Ectodermal cell (in vitro differentiated cells): Measurements from ENCODE around the gene ICA1.

Experiments used
- H3K27ac ChIP-seq: 2 replicates; pipeline ENCODE4 v1.7.0; 2013; ENCODE audit warnings: mild to moderate bottlenecking, low read depth, low read length; ENCODE audit not compliant: insufficient read depth, poor library complexity, severe bottlenecking
- H3K27me3 ChIP-seq: 2 replicates; pipeline ENCODE4 v1.7.0; 2013; ENCODE audit warnings: mild to moderate bottlenecking, low read length; ENCODE audit not compliant: insufficient read depth, control insufficient read depth, poor library complexity, severe bottlenecking
- H3K36me3 ChIP-seq: one replicate; pipeline ENCODE4 v1.7.0; 2013; ENCODE audit warnings: low read length; ENCODE audit not compliant: control insufficient read depth, insufficient read depth
- H3K4me1 ChIP-seq: one replicate; pipeline ENCODE4 v1.7.0; 2013; ENCODE audit warnings: low read length; ENCODE audit not compliant: control insufficient read depth, insufficient read depth
- H3K4me3 ChIP-seq: 2 replicates; pipeline ENCODE4 v1.7.0; 2013; ENCODE audit warnings: low read depth, low read length, control low read depth; ENCODE audit not compliant: insufficient read depth
- H3K9me3 ChIP-seq: 2 replicates; pipeline ENCODE4 v1.7.0; 2013; ENCODE audit warnings: mild to moderate bottlenecking, low read length, moderate library complexity; ENCODE audit not compliant: control insufficient read depth
- WGBS, 2 experiments: methylation state at CpG; one replicate each; pipeline ENCODE4 v1.1.7; 2013; ENCODE audit warnings: missing lambda C conversion rate in 2 of 2; 5-methylcytosine and 5-hydroxymethylcytosine counted together

Gene ICA1

GRCh38 chr7:8200717-8201116 is 61.2 kb downstream of the ICA1 start:
- Histone ChIP-seq H3K4me3 (no peak overlapping the region), H3K27me3 (no peaks in the 10 kb centered on the region), H3K36me3 (no peaks in the 10 kb centered on the region), H3K9me3 (no peaks in the 10 kb centered on the region), H3K4me1 (no peaks in the 10 kb centered on the region), H3K27ac (no peak overlapping the region)
- 67 to 85% methylated on average over 1 of the region's 1 CpG for WGBS, 2 experiments

- Histone ChIP-seq H3K27me3 (no peaks in the 10 kb centered on the region), H3K27ac (no peak overlapping the region), H3K4me3 (no peak overlapping the region), H3K9me3 (no peaks in the 10 kb centered on the region), H3K36me3 (no peaks in the 10 kb centered on the region), H3K4me1 (no peaks in the 10 kb centered on the region)
- WGBS, 2 experiments, result 96 to 97% methylated on average over 4 of the region's 4 CpGs
Observed at GRCh38 chr7:8200316-8200715, 61.7 kb downstream of the ICA1 start.

GRCh38 chr7:8197994-8198698 is 63.8 kb downstream of the ICA1 start:
- no peaks in the 10 kb centered on the region for H3K9me3 ChIP-seq
- no peaks in the 10 kb centered on the region for H3K4me1 ChIP-seq
- H3K36me3 ChIP-seq, result no peaks in the 10 kb centered on the region
- no peak overlapping the region for H3K4me3 ChIP-seq
- no peak overlapping the region for H3K27ac ChIP-seq
- no peaks in the 10 kb centered on the region for H3K27me3 ChIP-seq
- 93 to 94% methylated on average over 5 of the region's 5 CpGs for WGBS, 2 experiments

- H3K4me1 ChIP-seq, result peaks cover 14% of the 10 kb centered on the region
- no peaks in the 10 kb centered on the region for H3K36me3 ChIP-seq
- no peak overlapping the region for H3K27ac ChIP-seq
- H3K4me3 ChIP-seq, result no peak overlapping the region
- H3K9me3 ChIP-seq, result no peaks in the 10 kb centered on the region
- H3K27me3 ChIP-seq, result no peaks in the 10 kb centered on the region
Observed at GRCh38 chr7:8192897-8193296, 69.1 kb downstream of the ICA1 start.

- Histone ChIP-seq H3K9me3 (no peaks in the 10 kb centered on the region), H3K27me3 (no peaks in the 10 kb centered on the region), H3K4me3 (no peak overlapping the region), H3K4me1 (peaks cover 19% of the 10 kb centered on the region), H3K27ac (peak overlapping the region; percentile 28), H3K36me3 (no peaks in the 10 kb centered on the region)
- WGBS, 2 experiments, result 52 to 71% methylated on average over 2 to 3 of the region's 4 CpGs
Observed at GRCh38 chr7:8190119-8190895, 71.7 kb downstream of the ICA1 start.

- Histone ChIP-seq H3K27ac (peak overlapping the region; percentile 28), H3K4me3 (no peak overlapping the region), H3K36me3 (no peaks in the 10 kb centered on the region), H3K4me1 (peaks cover 19% of the 10 kb centered on the region), H3K27me3 (no peaks in the 10 kb centered on the region), H3K9me3 (no peaks in the 10 kb centered on the region)
- 16 to 34% methylated on average over 7 of the region's 7 CpGs for WGBS, 2 experiments
Observed at GRCh38 chr7:8189625-8190024, 72.3 kb downstream of the ICA1 start.

GRCh38 chr7:8185926-8186683 is 75.9 kb downstream of the ICA1 start:
- Histone ChIP-seq H3K27me3 (no peaks in the 10 kb centered on the region), H3K4me1 (peaks cover 19% of the 10 kb centered on the region), H3K36me3 (no peaks in the 10 kb centered on the region), H3K4me3 (no peak overlapping the region), H3K27ac (peak overlapping the region; percentile 11), H3K9me3 (no peaks in the 10 kb centered on the region)
- 29 to 39% methylated on average over 3 to 4 of the region's 4 CpGs for WGBS, 2 experiments

GRCh38 chr7:8184221-8184620 is 77.7 kb downstream of the ICA1 start:
- peaks cover 7% of the 10 kb centered on the region for H3K4me1 ChIP-seq
- WGBS, 2 experiments, result 93 to 95% methylated on average over 1 of the region's 2 CpGs
- no peaks in the 10 kb centered on the region for H3K27me3 ChIP-seq
- no peaks in the 10 kb centered on the region for H3K36me3 ChIP-seq
- no peak overlapping the region for H3K4me3 ChIP-seq
- no peaks in the 10 kb centered on the region for H3K9me3 ChIP-seq
- no peak overlapping the region for H3K27ac ChIP-seq

GRCh38 chr7:8179486-8179885 is 82.5 kb downstream of the ICA1 start:
- Histone ChIP-seq H3K4me3 (no peak overlapping the region), H3K27me3 (no peaks in the 10 kb centered on the region), H3K4me1 (no peaks in the 10 kb centered on the region), H3K36me3 (no peaks in the 10 kb centered on the region), H3K9me3 (no peaks in the 10 kb centered on the region), H3K27ac (no peak overlapping the region)
- WGBS, 2 experiments, result 98% methylated on average over 6 to 7 of the region's 7 CpGs

GRCh38 chr7:8178353-8178752 is 83.6 kb downstream of the ICA1 start:
- Histone ChIP-seq H3K9me3 (no peaks in the 10 kb centered on the region), H3K27ac (no peak overlapping the region), H3K36me3 (no peaks in the 10 kb centered on the region)

More at GRCh38 chr7:8178353-8178752, 83.6 kb downstream of the ICA1 start:
- H3K4me3 ChIP-seq, result no peak overlapping the region
- H3K4me1 ChIP-seq, result no peaks in the 10 kb centered on the region
- H3K27me3 ChIP-seq, result no peaks in the 10 kb centered on the region
